IMR-90 (cell line): ENCODE results near the gene ADAP1. TPM values are rescaled to one million over a fixed set of nuclear protein-coding genes. Genes with fewer than 3 reads are reported as not detected.

ENCODE experiments used
- ATAC-seq: fragments of 200-7000 bp; cut with Tn5 transposase; 2 replicates; pipeline ENCODE4 v1.9.1; 2020; ENCODE audit warnings: low read depth, mild to moderate bottlenecking, moderate library complexity
- BruUV-seq: library from RNA; stranded (reverse); fragments of 400-500 nt; replicated peaks from 2 replicates; lab custom pipeline; 2021; lab: Mats Ljungman, UMichigan
- CTCF ChIA-PET: fragments of 300-600 bp; formaldehyde crosslinking; extraction: SDS; loops from one replicate; lab custom pipeline; 2021; ENCODE audit warnings: antibody characterized with exemption; lab: Yijun Ruan, JAX
- POLR2A ChIA-PET: fragments of 300-600 bp; sonication (Branson Sonifier 250); formaldehyde crosslinking; loops from one replicate; lab custom pipeline; 2022; ENCODE audit warnings: antibody characterized with exemption; ENCODE audit not compliant: unreplicated experiment; lab: Charles Lee
- DNase-seq: peaks from one replicate; pipeline ENCODE4 v3.0.0; 2013
- H2AFZ ChIP-seq: replicated peaks from 2 replicates; pipeline ENCODE3; 2013; ENCODE audit warnings: low read length, mild to moderate bottlenecking; ENCODE audit not compliant: poor library complexity
- H2AK5ac ChIP-seq: 2 replicates; pipeline ENCODE4 v1.6.1; 2013; ENCODE audit warnings: low read depth, low read length, inconsistent platforms
- H2AK9ac ChIP-seq: replicated peaks from 2 replicates; pipeline ENCODE3; 2013; ENCODE audit warnings: mild to moderate bottlenecking, low read depth, low read length, moderate library complexity; ENCODE audit not compliant: poor library complexity
- H2BK120ac ChIP-seq: 2 replicates; pipeline ENCODE4 v1.6.1; 2013; ENCODE audit warnings: low read depth, low read length, inconsistent platforms
- H2BK15ac ChIP-seq: 3 replicates; pipeline ENCODE4 v1.6.1; 2013; ENCODE audit warnings: low read depth, low read length, inconsistent platforms
- H2BK20ac ChIP-seq: 2 replicates; pipeline ENCODE4 v1.6.1; 2013; ENCODE audit warnings: low read depth, mild to moderate bottlenecking, inconsistent platforms, low read length, moderate library complexity
- H2BK5ac ChIP-seq: 2 replicates; pipeline ENCODE4 v1.6.1; 2013; ENCODE audit warnings: mild to moderate bottlenecking, low read depth, low read length, inconsistent platforms; ENCODE audit not compliant: poor library complexity, severe bottlenecking
- H3K14ac ChIP-seq: replicated peaks from 2 replicates; pipeline ENCODE4 v1.6.1; 2013; ENCODE audit warnings: low read depth, low read length, inconsistent platforms
- H3K18ac ChIP-seq: 2 replicates; pipeline ENCODE4 v1.6.1; 2013; ENCODE audit warnings: low read depth, low read length, control low read depth
- H3K23ac ChIP-seq: 2 replicates; pipeline ENCODE4 v1.6.1; 2013; ENCODE audit warnings: low read depth, low read length, inconsistent platforms
- H3K27ac ChIP-seq: 2 replicates; pipeline ENCODE4 v1.5.1; 2013; ENCODE audit warnings: mild to moderate bottlenecking, control low read depth, low read length; ENCODE audit not compliant: insufficient read depth
- H3K27me3 ChIP-seq: 2 replicates; pipeline ENCODE4 v1.6.1; 2013; ENCODE audit warnings: low read length; ENCODE audit not compliant: control insufficient read depth, insufficient read depth
- H3K36me3 ChIP-seq: 2 replicates; pipeline ENCODE4 v1.6.1; 2013; ENCODE audit warnings: low read length, mixed read lengths; ENCODE audit not compliant: control insufficient read depth, insufficient read depth
- H3K4ac ChIP-seq: 2 replicates; pipeline ENCODE4 v1.6.1; 2013; ENCODE audit warnings: low read depth, low read length, inconsistent platforms
- H3K4me1 ChIP-seq: 2 replicates; pipeline ENCODE4 v1.6.1; 2013; ENCODE audit warnings: low read length, mixed read lengths; ENCODE audit not compliant: control insufficient read depth, insufficient read depth
- H3K4me2 ChIP-seq: 2 replicates; pipeline ENCODE4 v1.6.1; 2013; ENCODE audit warnings: low read depth, mild to moderate bottlenecking, control low read depth, low read length, moderate library complexity
- H3K4me3 ChIP-seq: 2 replicates; pipeline ENCODE4 v1.5.1; 2013; ENCODE audit warnings: low read depth, mild to moderate bottlenecking, control low read depth, low read length, moderate library complexity; ENCODE audit not compliant: insufficient read depth
- H3K56ac ChIP-seq: 2 replicates; pipeline ENCODE4 v1.6.1; 2013; ENCODE audit warnings: low read length, inconsistent platforms; ENCODE audit not compliant: insufficient read depth; ENCODE audit errors: extremely low read depth
- H3K79me1 ChIP-seq, 2 experiments: 2 replicates each; pipeline ENCODE4 v1.6.1; 2013; ENCODE audit warnings: low read length in 2 of 2, inconsistent platforms in 1 of 2, low read depth in 1 of 2
- H3K9ac ChIP-seq: 2 replicates; pipeline ENCODE4 v1.6.1; 2013; ENCODE audit warnings: low read depth, low read length, control low read depth
- H3K9me1 ChIP-seq: 2 replicates; pipeline ENCODE4 v1.6.1; 2013; ENCODE audit warnings: low read length, inconsistent platforms; ENCODE audit not compliant: insufficient read depth
- H3K9me3 ChIP-seq: 2 replicates; pipeline ENCODE4 v1.6.1; 2013; ENCODE audit warnings: low read length; ENCODE audit not compliant: control insufficient read depth, insufficient read depth
- H4K20me1 ChIP-seq: 2 replicates; pipeline ENCODE4 v1.6.1; 2013; ENCODE audit warnings: low read length, inconsistent platforms; ENCODE audit not compliant: insufficient read depth
- H4K5ac ChIP-seq: 2 replicates; pipeline ENCODE4 v1.6.1; 2013; ENCODE audit warnings: mild to moderate bottlenecking, low read depth, low read length, control low read depth
- H4K8ac ChIP-seq, 2 experiments: 2 replicates each; pipeline ENCODE4 v1.6.1; 2013; ENCODE audit warnings: low read depth in 2 of 2, low read length in 2 of 2, control low read depth in 1 of 2, inconsistent platforms in 1 of 2
- H4K91ac ChIP-seq: 2 replicates; pipeline ENCODE4 v1.6.1; 2013; ENCODE audit warnings: low read depth, low read length, inconsistent platforms; ENCODE audit not compliant: insufficient read depth
- BHLHE40 ChIP-seq: fragments of 150-350 bp; IDR thresholded peaks from 2 replicates; pipeline ENCODE4 v1.6.1; 2016; ENCODE audit warnings: mild to moderate bottlenecking, low read depth, low read length
- MAFK ChIP-seq: IDR thresholded peaks from 2 replicates; pipeline ENCODE4 v1.6.1; 2012; ENCODE audit warnings: low read depth, low read length, improper control_type of control experiment
- WGBS, 2 experiments: methylation state at CpG; one replicate each; pipeline versions ENCODE4 v1.1.5 to v1.1.7; 2013; ENCODE audit warnings: missing lambda C conversion rate in 2 of 2; ENCODE audit not compliant: insufficient read length in 1 of 2; ENCODE audit errors: extremely low coverage in 2 of 2; 5-methylcytosine and 5-hydroxymethylcytosine counted together
- dilution Hi-C: fragments of 300-500 bp; cut with HindIII; formaldehyde crosslinking; loops from one replicate; pipeline ENCODE4 v1.14.3; 2018; ENCODE audit warnings: low sequenced_read_pairs; ENCODE audit not compliant: unreplicated experiment
- in situ Hi-C: fragments of 300-500 bp; cut with MboI; formaldehyde crosslinking; loops from 3 replicates; pipeline ENCODE4 v1.14.3; 2019; ENCODE audit warnings: low sequenced_read_pairs, inconsistent platforms, mixed read lengths
- intact Hi-C: fragments of 100-400 bp; cut with micrococcal nuclease; formaldehyde crosslinking; loops from 2 replicates; pipeline ENCODE4 v1.10.0; 2022
- polyA plus RNA-seq, 3 experiments: library from polyadenylated mRNA; depleted of rRNA; stranded (reverse); fragments of >200 nt; gene quantifications; 2 replicates each; pipeline ENCODE4 v1.2.3, GENCODE V29; 2012; ENCODE audit warnings: low replicate concordance in 1 of 3
- total RNA-seq: library from RNA; depleted of rRNA; stranded (reverse); fragments of >200 nt; gene quantifications from 2 replicates; pipeline ENCODE4 v1.2.3, GENCODE V29; 2012

The ADAP1 gene
- total and polyA plus RNA-seq, 2 of the 4 experiments (the other 2 are of a cell fraction) = 1.4 to 2.0 TPM

- intact Hi-C loops (no loop called here), in situ Hi-C loops (no loop called here), dilution Hi-C loops (no loop called here)
- TF ChIP-seq MAFK (peak; percentile 72), BHLHE40 (no peak)
- H3K36me3 ChIP-seq = peaks cover 38% of the 10 kb centered on the region
- H4K8ac ChIP-seq = no peak overlapping the region
- H2AFZ ChIP-seq = no peak overlapping the region
- BruUV-seq = no TSS peak
- peaks cover 69% of the 10 kb centered on the region for H4K20me1 ChIP-seq
- no peak overlapping the region for H3K23ac ChIP-seq
- ATAC-seq = no peak
- no peak overlapping the region for H3K18ac ChIP-seq
- no peak overlapping the region for H3K27ac ChIP-seq
- H3K79me1 ChIP-seq = peaks cover 23 to 64% of the 10 kb centered on the region in 2 experiments
- H3K27me3 ChIP-seq = no peaks in the 10 kb centered on the region
- H3K4me1 ChIP-seq = peaks cover 2% of the 10 kb centered on the region
- no peak overlapping the region for H2BK5ac ChIP-seq
- no peak overlapping the region for H2BK15ac ChIP-seq
- H2BK20ac ChIP-seq = no peak overlapping the region
- no peak overlapping the region for H2AK5ac ChIP-seq
- ChIA-PET CTCF (no interaction called here), POLR2A (no interaction called here)
- no peak overlapping the region for H3K56ac ChIP-seq
- 97% methylated on average over 4 of the region's 6 CpGs; no CpG with 5 or more reads in 1 of the 2 experiments for WGBS, 2 experiments
- H4K91ac ChIP-seq = no peak overlapping the region
- H2AK9ac ChIP-seq = no peak overlapping the region
- H3K9ac ChIP-seq = no peak overlapping the region
- H3K4me3 ChIP-seq = no peak overlapping the region
- H2BK120ac ChIP-seq = no peak overlapping the region
- H3K4ac ChIP-seq = no peak overlapping the region
- DNase-seq = no peak
- peaks cover 4% of the 10 kb centered on the region; the same call in 1 of the 2 replicates for H3K9me1 ChIP-seq
- H3K14ac ChIP-seq = no peak overlapping the region
- no peak overlapping the region for H4K5ac ChIP-seq
- H3K4me2 ChIP-seq = no peak overlapping the region
- H3K9me3 ChIP-seq = no peaks in the 10 kb centered on the region
Measured at GRCh38 chr7:970744-971143, 16.3 kb upstream of the ADAP1 start.
